Panc1 (cell line): ENCODE measurements around the gene MEAF6. TPM values are rescaled to one million over a fixed set of nuclear protein-coding genes. Genes with fewer than 3 reads are reported as not detected.
"Not testable (repeated sequence)": the region's sequence is repeated elsewhere in the genome, so short reads cannot be mapped to it uniquely, and the experiment has no call there.

Source experiments
- ATAC-seq: fragments of 200-7000 bp; cut with Tn5 transposase; 2 replicates; pipeline ENCODE4 v1.9.1; 2020; ENCODE audit warnings: mild to moderate bottlenecking, moderate library complexity
- BruUV-seq: library from RNA; stranded (reverse); fragments of 400-500 nt; replicated peaks from 2 replicates; lab custom pipeline; 2021; lab: Mats Ljungman, UMichigan
- CTCF ChIA-PET: fragments of 300-600 bp; sonication (Branson Sonifier 250); formaldehyde crosslinking; loops from one replicate; lab custom pipeline; 2022; ENCODE audit warnings: antibody characterized with exemption; lab: Charles Lee
- POLR2A ChIA-PET: fragments of 300-600 bp; sonication (Branson Sonifier 250); formaldehyde crosslinking; loops from one replicate; lab custom pipeline; 2022; ENCODE audit warnings: antibody characterized with exemption; lab: Charles Lee
- DNase-seq: peaks from one replicate; pipeline ENCODE4 v3.0.0-alpha.2; 2010; ENCODE audit warnings: low read depth, low spot score
- H3K27ac ChIP-seq: 2 replicates; pipeline ENCODE4 v1.5.1; 2011; ENCODE audit warnings: mild to moderate bottlenecking, low read length, inconsistent platforms
- H3K27me3 ChIP-seq: fragments of 200-500 bp; sonication (Bioruptor generic); 2 replicates; pipeline ENCODE4 v1.6.0; 2014; ENCODE audit warnings: low read length, inconsistent platforms; ENCODE audit not compliant: control insufficient read depth, insufficient read depth
- H3K36me3 ChIP-seq: fragments of 200-500 bp; sonication (Bioruptor generic); 2 replicates; pipeline ENCODE4 v1.5.1; 2014; ENCODE audit warnings: inconsistent platforms, mild to moderate bottlenecking, low read length, moderate library complexity; ENCODE audit not compliant: control insufficient read depth, insufficient read depth
- H3K4me1 ChIP-seq: 2 replicates; pipeline ENCODE4 v1.5.1; 2011; ENCODE audit warnings: inconsistent platforms, mild to moderate bottlenecking, low read length, moderate library complexity; ENCODE audit not compliant: control insufficient read depth, insufficient read depth
- H3K4me3 ChIP-seq, 2 experiments: 2 replicates each; pipeline ENCODE4 v1.5.1; 2011 to 2012; ENCODE audit warnings: low read depth in 2 of 2, low read length in 2 of 2, mild to moderate bottlenecking in 2 of 2, inconsistent platforms in 1 of 2, moderate library complexity in 1 of 2
- H3K9me3 ChIP-seq: fragments of 200-500 bp; sonication (Bioruptor generic); 2 replicates; pipeline ENCODE4 v1.5.1; 2014; ENCODE audit warnings: low read depth, mild to moderate bottlenecking, inconsistent platforms, low read length, moderate library complexity; ENCODE audit not compliant: control insufficient read depth, insufficient read depth
- POLR2AphosphoS5 ChIP-seq: IDR thresholded peaks from 2 replicates; pipeline ENCODE4 v1.6.1; 2012; ENCODE audit warnings: mild to moderate bottlenecking, low read depth, low read length, moderate library complexity
- SIN3A ChIP-seq: IDR thresholded peaks from 2 replicates; pipeline ENCODE4 v1.6.1; 2012; ENCODE audit warnings: low read depth, mild to moderate bottlenecking, low read length, moderate library complexity, borderline replicate concordance; ENCODE audit not compliant: insufficient read depth
- TCF7L2 ChIP-seq: IDR thresholded peaks from 2 replicates; pipeline ENCODE4 v1.6.1; 2011; ENCODE audit warnings: mild to moderate bottlenecking, low read depth, low read length, inconsistent platforms
- in situ Hi-C: cut with HindIII; loops from 2 replicates; pipeline ENCODE4 v1.10.0; 2016; ENCODE audit warnings: low sequenced_read_pairs, low pct_unique_long_range_greater_than_20kb
- intact Hi-C: fragments of 100-400 bp; cut with micrococcal nuclease; formaldehyde crosslinking; loops from one replicate; pipeline ENCODE4 v1.10.0; 2022; ENCODE audit not compliant: unreplicated experiment
- total RNA-seq: library from RNA; stranded (reverse); gene quantifications from one replicate; pipeline ENCODE4 v1.2.1, GENCODE V29; 2021; ENCODE audit not compliant: unreplicated experiment
- TF ChIP-seq, protein P1 (sequence below), 2 experiments: IDR thresholded peaks; 2 replicates each; pipeline ENCODE4 v1.6.1; 2011 to 2012; ENCODE audit warnings: low read depth in 2 of 2, control low read depth in 1 of 2, low read length in 1 of 2, mild to moderate bottlenecking in 1 of 2, moderate library complexity in 1 of 2; ENCODE audit not compliant: insufficient read depth in 1 of 2
- TF ChIP-seq, protein P2 (sequence below): fragments of 450-650 bp; IDR thresholded peaks from 2 replicates; pipeline ENCODE4 v1.5.1; 2017; ENCODE audit warnings: mild to moderate bottlenecking

The MEAF6 gene
- total RNA-seq, 1 experiment from 2014 or later: 50.0 TPM

DNA sequence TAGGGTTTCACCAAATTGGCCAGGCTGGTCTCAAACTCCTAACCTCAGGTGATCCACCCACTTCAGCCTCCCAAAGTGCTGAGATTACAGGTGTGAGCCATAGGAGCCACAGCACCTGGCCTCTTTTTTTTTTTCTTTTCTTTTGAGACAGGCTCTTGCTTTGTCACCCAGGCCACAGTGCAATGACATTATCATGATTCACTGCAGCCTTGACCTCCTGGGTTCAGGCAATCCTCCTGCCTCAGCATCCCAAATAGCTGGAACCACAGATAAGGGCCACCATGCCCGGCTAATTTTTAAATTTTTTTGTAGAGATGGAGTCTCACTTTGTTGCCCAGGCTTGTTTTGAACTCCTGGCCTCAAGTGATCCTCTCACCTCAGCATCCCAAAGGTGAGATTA is 15.3 kb upstream of the MEAF6 start:
- H3K4me1 ChIP-seq, in situ Hi-C loops, CTCF ChIA-PET, DNase-seq, H3K4me3 ChIP-seq, H3K9me3 ChIP-seq, ATAC-seq, H3K36me3 ChIP-seq, H3K27me3 ChIP-seq, intact Hi-C loops, H3K27ac ChIP-seq, BruUV-seq: not testable (repeated sequence)
- POLR2A ChIA-PET: interaction anchor here (0.7 kb wide), 1 partner anchor 82 kb away, joined by 9 read pairs; no protein-coding TSS in a partner anchor

DNA sequence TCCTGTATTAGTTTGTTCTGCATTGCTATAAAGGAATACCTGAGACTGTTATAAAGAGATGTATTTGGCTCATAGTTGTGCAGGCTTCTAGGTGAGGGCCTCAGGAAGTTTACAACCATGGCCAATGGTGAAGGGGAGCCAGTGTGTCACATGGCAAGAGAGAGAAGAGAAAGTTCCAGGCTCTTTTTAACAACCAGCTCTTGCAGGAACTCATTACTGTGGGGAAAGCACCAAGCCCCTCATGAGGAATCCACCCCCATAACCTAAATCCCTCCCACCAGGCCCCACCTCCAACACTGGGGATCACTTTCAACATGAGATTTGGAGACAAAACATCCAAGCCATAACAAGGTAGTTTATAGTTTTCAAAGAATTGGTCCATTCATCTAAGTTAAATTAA is 5.0 kb upstream of the MEAF6 start:
- Histone ChIP-seq H3K4me1 (peaks cover 6% of the 10 kb centered on the region), H3K4me3 (no peak overlapping the region), H3K27ac (no peak overlapping the region), H3K9me3 (no peaks in the 10 kb centered on the region), H3K27me3 (no peaks in the 10 kb centered on the region), H3K36me3 (no peaks in the 10 kb centered on the region)
- no peak for TF ChIP-seq POLR2AphosphoS5
- TF ChIP-seq TCF7L2: no peak
- TF ChIP-seq, protein P1, sequence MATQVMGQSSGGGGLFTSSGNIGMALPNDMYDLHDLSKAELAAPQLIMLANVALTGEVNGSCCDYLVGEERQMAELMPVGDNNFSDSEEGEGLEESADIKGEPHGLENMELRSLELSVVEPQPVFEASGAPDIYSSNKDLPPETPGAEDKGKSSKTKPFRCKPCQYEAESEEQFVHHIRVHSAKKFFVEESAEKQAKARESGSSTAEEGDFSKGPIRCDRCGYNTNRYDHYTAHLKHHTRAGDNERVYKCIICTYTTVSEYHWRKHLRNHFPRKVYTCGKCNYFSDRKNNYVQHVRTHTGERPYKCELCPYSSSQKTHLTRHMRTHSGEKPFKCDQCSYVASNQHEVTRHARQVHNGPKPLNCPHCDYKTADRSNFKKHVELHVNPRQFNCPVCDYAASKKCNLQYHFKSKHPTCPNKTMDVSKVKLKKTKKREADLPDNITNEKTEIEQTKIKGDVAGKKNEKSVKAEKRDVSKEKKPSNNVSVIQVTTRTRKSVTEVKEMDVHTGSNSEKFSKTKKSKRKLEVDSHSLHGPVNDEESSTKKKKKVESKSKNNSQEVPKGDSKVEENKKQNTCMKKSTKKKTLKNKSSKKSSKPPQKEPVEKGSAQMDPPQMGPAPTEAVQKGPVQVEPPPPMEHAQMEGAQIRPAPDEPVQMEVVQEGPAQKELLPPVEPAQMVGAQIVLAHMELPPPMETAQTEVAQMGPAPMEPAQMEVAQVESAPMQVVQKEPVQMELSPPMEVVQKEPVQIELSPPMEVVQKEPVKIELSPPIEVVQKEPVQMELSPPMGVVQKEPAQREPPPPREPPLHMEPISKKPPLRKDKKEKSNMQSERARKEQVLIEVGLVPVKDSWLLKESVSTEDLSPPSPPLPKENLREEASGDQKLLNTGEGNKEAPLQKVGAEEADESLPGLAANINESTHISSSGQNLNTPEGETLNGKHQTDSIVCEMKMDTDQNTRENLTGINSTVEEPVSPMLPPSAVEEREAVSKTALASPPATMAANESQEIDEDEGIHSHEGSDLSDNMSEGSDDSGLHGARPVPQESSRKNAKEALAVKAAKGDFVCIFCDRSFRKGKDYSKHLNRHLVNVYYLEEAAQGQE (IDR thresholded peaks at IDR 0.05; ENCODE audit: insufficient read depth in 1 of 2, low read depth in 2 of 2, low read length in 1 of 2): no peak
- TF ChIP-seq SIN3A: no peak
- TF ChIP-seq, protein P2, sequence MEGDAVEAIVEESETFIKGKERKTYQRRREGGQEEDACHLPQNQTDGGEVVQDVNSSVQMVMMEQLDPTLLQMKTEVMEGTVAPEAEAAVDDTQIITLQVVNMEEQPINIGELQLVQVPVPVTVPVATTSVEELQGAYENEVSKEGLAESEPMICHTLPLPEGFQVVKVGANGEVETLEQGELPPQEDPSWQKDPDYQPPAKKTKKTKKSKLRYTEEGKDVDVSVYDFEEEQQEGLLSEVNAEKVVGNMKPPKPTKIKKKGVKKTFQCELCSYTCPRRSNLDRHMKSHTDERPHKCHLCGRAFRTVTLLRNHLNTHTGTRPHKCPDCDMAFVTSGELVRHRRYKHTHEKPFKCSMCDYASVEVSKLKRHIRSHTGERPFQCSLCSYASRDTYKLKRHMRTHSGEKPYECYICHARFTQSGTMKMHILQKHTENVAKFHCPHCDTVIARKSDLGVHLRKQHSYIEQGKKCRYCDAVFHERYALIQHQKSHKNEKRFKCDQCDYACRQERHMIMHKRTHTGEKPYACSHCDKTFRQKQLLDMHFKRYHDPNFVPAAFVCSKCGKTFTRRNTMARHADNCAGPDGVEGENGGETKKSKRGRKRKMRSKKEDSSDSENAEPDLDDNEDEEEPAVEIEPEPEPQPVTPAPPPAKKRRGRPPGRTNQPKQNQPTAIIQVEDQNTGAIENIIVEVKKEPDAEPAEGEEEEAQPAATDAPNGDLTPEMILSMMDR: no peak
- intact Hi-C loops (no loop called here), in situ Hi-C loops (no loop called here)
- ChIA-PET CTCF (interaction anchor here (0.6 kb wide), 1 partner anchor 12 kb away, joined by 4 read pairs; no protein-coding TSS in a partner anchor), POLR2A (no interaction called here)
- ATAC-seq: no peak
- BruUV-seq: no TSS peak
- DNase-seq: no peak

DNA sequence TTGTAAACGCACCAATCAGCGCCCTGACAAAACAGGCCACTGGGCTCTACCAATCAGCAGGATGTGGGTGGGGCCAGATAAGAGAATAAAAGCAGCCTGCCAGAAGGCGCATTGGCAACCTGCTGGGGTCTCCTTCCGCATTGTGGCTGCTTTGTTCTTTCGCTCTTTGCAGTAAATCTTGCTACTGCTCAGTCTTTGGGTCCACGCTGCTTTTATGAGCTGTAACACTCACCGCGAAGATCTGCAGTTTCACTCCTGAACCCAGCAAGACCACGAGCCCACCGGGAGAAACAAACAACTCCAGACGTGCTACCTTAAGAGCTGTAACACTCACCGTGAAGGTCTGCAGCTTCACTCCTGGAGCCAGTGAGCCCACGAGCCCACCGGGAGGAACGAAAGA is 4.4 kb upstream of the MEAF6 start:
- ATAC-seq, DNase-seq, H3K36me3 ChIP-seq, H3K9me3 ChIP-seq, BruUV-seq, H3K27ac ChIP-seq, H3K4me3 ChIP-seq, CTCF ChIA-PET, H3K4me1 ChIP-seq, intact Hi-C loops, H3K27me3 ChIP-seq, in situ Hi-C loops: not testable (repeated sequence)
- POLR2A ChIA-PET: interaction anchor here (0.8 kb wide), 1 partner anchor 15 kb away, joined by 3 read pairs; no protein-coding TSS in a partner anchor

DNA sequence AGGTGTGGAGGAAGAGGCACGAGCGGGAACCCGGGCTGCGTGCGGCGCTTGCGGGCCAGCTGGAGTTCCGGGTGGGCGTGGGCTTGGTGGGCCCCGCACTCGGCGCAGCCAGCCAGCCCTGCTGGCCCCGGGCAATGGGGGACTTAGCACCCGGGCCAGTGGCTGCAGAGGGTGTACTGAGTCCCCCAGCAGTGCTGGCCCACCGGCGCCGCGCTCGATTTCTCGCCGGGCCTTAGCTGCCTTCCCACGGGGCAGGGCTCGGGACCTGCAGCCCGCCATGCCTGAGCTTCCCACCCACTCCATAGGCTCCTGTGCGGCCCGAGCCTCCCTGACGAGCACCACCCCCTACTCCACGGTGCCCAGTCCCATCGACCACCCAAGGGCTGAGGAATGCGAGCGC is 3.7 kb upstream of the MEAF6 start:
- BruUV-seq, H3K27ac ChIP-seq, H3K36me3 ChIP-seq, in situ Hi-C loops, H3K4me3 ChIP-seq, ATAC-seq, CTCF ChIA-PET, H3K27me3 ChIP-seq, intact Hi-C loops, POLR2A ChIA-PET, H3K9me3 ChIP-seq, DNase-seq: not testable (repeated sequence)
- peaks cover 11% of the 10 kb centered on the region for H3K4me1 ChIP-seq
